Measurements from ENCODE around the gene TNPO1.

DNA sequence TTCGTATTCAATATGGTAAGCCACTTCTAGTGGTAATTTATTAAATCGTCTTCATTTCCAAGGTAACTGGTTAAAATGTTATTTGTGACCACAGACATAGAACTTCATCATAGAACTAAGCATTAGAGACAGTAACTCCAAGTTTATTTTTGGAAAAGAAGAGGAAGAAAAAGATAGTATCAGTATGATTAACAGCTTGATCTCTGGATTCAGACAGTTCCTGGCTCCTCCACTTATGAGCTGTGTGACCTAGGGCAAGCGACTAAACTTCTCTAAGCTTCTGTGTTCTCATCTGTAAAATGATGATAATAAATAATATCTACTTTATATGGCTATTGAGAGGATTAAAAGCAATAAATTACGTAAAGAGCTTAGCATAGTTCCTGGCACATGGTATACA is 29.8 kb upstream of the TNPO1 start:
- no peak for TF ChIP-seq YY1 (IDR thresholded peaks at IDR 0.05; ENCODE audit: low read depth, low read length)
- no peak for TF ChIP-seq EP300 (IDR thresholded peaks at IDR 0.05; ENCODE audit: borderline replicate concordance in 1 of 2, low read depth in 2 of 2, low read length in 2 of 2)
- no peak for TF ChIP-seq SP1 (IDR thresholded peaks at IDR 0.05; ENCODE audit: low read depth, low read length)
- no peak for TF ChIP-seq SRF (IDR thresholded peaks at IDR 0.05; ENCODE audit: low read depth, low read length)
- TF ChIP-seq EZH2 (IDR thresholded peaks at IDR 0.05; ENCODE audit: low read depth, low read length, severe bottlenecking) = no peak
- TF ChIP-seq TAF1 (IDR thresholded peaks at IDR 0.05; ENCODE audit: low read depth, low read length) = no peak
- no peak for TF ChIP-seq FOSL1 (IDR thresholded peaks at IDR 0.05; ENCODE audit: insufficient read depth, low read depth, low read length)
- no peak for TF ChIP-seq POLR2A (IDR thresholded peaks at IDR 0.05; ENCODE audit: control extremely low read depth in 1 of 2, low read depth in 2 of 2, low read length in 2 of 2)
- TF ChIP-seq, protein P1, sequence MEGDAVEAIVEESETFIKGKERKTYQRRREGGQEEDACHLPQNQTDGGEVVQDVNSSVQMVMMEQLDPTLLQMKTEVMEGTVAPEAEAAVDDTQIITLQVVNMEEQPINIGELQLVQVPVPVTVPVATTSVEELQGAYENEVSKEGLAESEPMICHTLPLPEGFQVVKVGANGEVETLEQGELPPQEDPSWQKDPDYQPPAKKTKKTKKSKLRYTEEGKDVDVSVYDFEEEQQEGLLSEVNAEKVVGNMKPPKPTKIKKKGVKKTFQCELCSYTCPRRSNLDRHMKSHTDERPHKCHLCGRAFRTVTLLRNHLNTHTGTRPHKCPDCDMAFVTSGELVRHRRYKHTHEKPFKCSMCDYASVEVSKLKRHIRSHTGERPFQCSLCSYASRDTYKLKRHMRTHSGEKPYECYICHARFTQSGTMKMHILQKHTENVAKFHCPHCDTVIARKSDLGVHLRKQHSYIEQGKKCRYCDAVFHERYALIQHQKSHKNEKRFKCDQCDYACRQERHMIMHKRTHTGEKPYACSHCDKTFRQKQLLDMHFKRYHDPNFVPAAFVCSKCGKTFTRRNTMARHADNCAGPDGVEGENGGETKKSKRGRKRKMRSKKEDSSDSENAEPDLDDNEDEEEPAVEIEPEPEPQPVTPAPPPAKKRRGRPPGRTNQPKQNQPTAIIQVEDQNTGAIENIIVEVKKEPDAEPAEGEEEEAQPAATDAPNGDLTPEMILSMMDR (IDR thresholded peaks at IDR 0.05; ENCODE audit: control extremely low read depth in 1 of 3, insufficient read depth in 1 of 3, low read depth in 1 of 3, low read length in 3 of 3) = no peak
- TF ChIP-seq ZNF274 (IDR thresholded peaks at IDR 0.05; ENCODE audit: borderline replicate concordance, extremely low read depth, low read length) = no peak
- TF ChIP-seq SIX5 (IDR thresholded peaks at IDR 0.05; ENCODE audit: low read depth, low read length) = no peak
- TF ChIP-seq, protein P2, sequence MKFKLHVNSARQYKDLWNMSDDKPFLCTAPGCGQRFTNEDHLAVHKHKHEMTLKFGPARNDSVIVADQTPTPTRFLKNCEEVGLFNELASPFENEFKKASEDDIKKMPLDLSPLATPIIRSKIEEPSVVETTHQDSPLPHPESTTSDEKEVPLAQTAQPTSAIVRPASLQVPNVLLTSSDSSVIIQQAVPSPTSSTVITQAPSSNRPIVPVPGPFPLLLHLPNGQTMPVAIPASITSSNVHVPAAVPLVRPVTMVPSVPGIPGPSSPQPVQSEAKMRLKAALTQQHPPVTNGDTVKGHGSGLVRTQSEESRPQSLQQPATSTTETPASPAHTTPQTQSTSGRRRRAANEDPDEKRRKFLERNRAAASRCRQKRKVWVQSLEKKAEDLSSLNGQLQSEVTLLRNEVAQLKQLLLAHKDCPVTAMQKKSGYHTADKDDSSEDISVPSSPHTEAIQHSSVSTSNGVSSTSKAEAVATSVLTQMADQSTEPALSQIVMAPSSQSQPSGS (IDR thresholded peaks at IDR 0.05; ENCODE audit: low read length) = no peak

Measured in H1 (cell line).